ENCODE data around the gene AIPL1.

DNA sequence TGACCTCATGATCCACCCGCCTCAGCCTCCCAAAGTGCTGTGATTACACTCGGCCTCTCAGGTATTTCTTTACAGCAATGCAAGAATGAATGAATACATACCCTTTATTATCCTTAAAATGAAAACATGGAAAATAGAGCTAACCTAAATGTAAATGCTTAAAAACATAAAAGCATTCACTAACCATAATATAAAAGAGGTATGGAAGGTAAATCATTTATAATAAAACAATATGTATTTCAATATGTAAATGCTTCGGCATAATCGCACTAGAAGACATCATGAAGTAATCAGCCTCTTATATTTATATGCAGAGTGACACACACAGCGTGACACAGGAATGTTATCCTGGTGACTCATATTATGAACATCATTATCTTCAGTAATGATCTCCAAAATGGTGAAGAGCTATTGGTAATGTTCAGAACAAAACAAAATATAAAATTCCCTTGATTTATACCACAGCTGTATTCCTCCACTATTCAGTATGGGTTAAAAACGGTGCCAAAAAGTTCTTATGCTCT, 53.9 kb downstream of the AIPL1 start:
- TF ChIP-seq, protein P1, sequence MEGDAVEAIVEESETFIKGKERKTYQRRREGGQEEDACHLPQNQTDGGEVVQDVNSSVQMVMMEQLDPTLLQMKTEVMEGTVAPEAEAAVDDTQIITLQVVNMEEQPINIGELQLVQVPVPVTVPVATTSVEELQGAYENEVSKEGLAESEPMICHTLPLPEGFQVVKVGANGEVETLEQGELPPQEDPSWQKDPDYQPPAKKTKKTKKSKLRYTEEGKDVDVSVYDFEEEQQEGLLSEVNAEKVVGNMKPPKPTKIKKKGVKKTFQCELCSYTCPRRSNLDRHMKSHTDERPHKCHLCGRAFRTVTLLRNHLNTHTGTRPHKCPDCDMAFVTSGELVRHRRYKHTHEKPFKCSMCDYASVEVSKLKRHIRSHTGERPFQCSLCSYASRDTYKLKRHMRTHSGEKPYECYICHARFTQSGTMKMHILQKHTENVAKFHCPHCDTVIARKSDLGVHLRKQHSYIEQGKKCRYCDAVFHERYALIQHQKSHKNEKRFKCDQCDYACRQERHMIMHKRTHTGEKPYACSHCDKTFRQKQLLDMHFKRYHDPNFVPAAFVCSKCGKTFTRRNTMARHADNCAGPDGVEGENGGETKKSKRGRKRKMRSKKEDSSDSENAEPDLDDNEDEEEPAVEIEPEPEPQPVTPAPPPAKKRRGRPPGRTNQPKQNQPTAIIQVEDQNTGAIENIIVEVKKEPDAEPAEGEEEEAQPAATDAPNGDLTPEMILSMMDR (IDR thresholded peaks at IDR 0.05), result no peak
- TF ChIP-seq EP300 (IDR thresholded peaks at IDR 0.05), result no peak
